ENCODE data around the gene LAMA2. TPM values are rescaled to one million over a fixed set of nuclear protein-coding genes. Genes with fewer than 3 reads are reported as not detected.

Gene LAMA2
- polyA plus RNA-seq, 1 donor from 2014 or later: 2.5 TPM

DNA sequence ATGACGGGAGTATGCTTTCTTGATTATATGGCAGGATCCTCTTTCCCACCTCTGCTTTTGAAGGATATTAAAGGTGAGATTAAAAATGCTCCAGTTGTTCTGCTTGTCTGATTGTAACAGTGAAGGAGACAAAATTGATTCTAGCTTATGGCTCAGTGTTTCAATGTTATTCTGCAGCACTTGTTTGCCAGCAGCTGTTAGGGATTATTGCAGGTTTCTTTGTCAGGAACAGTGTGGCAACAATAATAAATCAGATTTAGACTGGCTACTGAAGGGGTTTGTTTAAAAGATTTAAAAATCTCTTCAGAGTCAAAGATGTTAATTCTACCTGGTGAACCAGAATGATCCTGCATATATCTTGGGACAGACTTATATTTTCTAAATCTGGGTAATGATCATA lies 126.9 kb downstream of the LAMA2 start:
- H3F3A ChIP-seq (ENCODE audit: insufficient read depth, low read length, poor library complexity, severe bottlenecking): peaks cover 10% of the 10 kb centered on the region
- no peaks in the 10 kb centered on the region for H3K9me3 ChIP-seq (ENCODE audit: low read length)
- H4K20me1 ChIP-seq (ENCODE audit: insufficient read depth): no peaks in the 10 kb centered on the region
- H3K9me2 ChIP-seq (ENCODE audit: insufficient read depth, low read length): no peaks in the 10 kb centered on the region
- no peak overlapping the region for H3K4me3 ChIP-seq (ENCODE audit: low read length)
- H3K4me2 ChIP-seq (ENCODE audit: low read length): no peak overlapping the region
- H3K36me3 ChIP-seq (ENCODE audit: insufficient read depth, low read length): no peaks in the 10 kb centered on the region
- H3K79me2 ChIP-seq (replicated peaks; ENCODE audit: insufficient read depth, low read length): no peaks in the 10 kb centered on the region
- no peak overlapping the region for H3K27ac ChIP-seq (ENCODE audit: low read length)
- no peak overlapping the region for H3K9ac ChIP-seq (ENCODE audit: low read length)
- TF ChIP-seq EP300 (conservative IDR thresholded peaks at IDR 0.05; ENCODE audit: poor library complexity, severe bottlenecking) (no peak), RAD21 (conservative IDR thresholded peaks at IDR 0.05) (no peak), SMC3 (conservative IDR thresholded peaks at IDR 0.05; ENCODE audit: poor library complexity) (no peak), MXI1 (conservative IDR thresholded peaks at IDR 0.05; ENCODE audit: poor library complexity, severe bottlenecking) (no peak), EZH2 (IDR thresholded peaks at IDR 0.05; ENCODE audit: borderline replicate concordance, insufficient read depth, low read length, poor library complexity, severe bottlenecking) (no peak), POLR2AphosphoS5 (IDR thresholded peaks at IDR 0.05) (no peak), TAF1 (IDR thresholded peaks at IDR 0.05; ENCODE audit: low read depth) (no peak)
- TF ChIP-seq, protein P1, sequence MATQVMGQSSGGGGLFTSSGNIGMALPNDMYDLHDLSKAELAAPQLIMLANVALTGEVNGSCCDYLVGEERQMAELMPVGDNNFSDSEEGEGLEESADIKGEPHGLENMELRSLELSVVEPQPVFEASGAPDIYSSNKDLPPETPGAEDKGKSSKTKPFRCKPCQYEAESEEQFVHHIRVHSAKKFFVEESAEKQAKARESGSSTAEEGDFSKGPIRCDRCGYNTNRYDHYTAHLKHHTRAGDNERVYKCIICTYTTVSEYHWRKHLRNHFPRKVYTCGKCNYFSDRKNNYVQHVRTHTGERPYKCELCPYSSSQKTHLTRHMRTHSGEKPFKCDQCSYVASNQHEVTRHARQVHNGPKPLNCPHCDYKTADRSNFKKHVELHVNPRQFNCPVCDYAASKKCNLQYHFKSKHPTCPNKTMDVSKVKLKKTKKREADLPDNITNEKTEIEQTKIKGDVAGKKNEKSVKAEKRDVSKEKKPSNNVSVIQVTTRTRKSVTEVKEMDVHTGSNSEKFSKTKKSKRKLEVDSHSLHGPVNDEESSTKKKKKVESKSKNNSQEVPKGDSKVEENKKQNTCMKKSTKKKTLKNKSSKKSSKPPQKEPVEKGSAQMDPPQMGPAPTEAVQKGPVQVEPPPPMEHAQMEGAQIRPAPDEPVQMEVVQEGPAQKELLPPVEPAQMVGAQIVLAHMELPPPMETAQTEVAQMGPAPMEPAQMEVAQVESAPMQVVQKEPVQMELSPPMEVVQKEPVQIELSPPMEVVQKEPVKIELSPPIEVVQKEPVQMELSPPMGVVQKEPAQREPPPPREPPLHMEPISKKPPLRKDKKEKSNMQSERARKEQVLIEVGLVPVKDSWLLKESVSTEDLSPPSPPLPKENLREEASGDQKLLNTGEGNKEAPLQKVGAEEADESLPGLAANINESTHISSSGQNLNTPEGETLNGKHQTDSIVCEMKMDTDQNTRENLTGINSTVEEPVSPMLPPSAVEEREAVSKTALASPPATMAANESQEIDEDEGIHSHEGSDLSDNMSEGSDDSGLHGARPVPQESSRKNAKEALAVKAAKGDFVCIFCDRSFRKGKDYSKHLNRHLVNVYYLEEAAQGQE (IDR thresholded peaks at IDR 0.05; ENCODE audit: borderline replicate concordance): no peak
- TF ChIP-seq, protein P2, sequence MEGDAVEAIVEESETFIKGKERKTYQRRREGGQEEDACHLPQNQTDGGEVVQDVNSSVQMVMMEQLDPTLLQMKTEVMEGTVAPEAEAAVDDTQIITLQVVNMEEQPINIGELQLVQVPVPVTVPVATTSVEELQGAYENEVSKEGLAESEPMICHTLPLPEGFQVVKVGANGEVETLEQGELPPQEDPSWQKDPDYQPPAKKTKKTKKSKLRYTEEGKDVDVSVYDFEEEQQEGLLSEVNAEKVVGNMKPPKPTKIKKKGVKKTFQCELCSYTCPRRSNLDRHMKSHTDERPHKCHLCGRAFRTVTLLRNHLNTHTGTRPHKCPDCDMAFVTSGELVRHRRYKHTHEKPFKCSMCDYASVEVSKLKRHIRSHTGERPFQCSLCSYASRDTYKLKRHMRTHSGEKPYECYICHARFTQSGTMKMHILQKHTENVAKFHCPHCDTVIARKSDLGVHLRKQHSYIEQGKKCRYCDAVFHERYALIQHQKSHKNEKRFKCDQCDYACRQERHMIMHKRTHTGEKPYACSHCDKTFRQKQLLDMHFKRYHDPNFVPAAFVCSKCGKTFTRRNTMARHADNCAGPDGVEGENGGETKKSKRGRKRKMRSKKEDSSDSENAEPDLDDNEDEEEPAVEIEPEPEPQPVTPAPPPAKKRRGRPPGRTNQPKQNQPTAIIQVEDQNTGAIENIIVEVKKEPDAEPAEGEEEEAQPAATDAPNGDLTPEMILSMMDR (IDR thresholded peaks at IDR 0.05; ENCODE audit: poor library complexity, severe bottlenecking): no peak
- H3K27me3 ChIP-seq (ENCODE audit: insufficient read depth, low read depth, low read length): no peaks in the 10 kb centered on the region
- no peak overlapping the region for H2AFZ ChIP-seq (ENCODE audit: low read depth, low read length)

- Histone ChIP-seq H3K79me2 (replicated peaks; ENCODE audit: insufficient read depth, low read length) (no peaks in the 10 kb centered on the region), H3K4me3 (ENCODE audit: low read length) (no peak overlapping the region), H3K4me2 (ENCODE audit: low read length) (no peak overlapping the region), H3K9me3 (ENCODE audit: low read length) (no peaks in the 10 kb centered on the region), H3K27me3 (ENCODE audit: insufficient read depth, low read depth, low read length) (no peaks in the 10 kb centered on the region), H2AFZ (ENCODE audit: low read depth, low read length) (no peak overlapping the region), H3K9me2 (ENCODE audit: insufficient read depth, low read length) (no peaks in the 10 kb centered on the region), H3K27ac (ENCODE audit: low read length) (no peak overlapping the region), H3F3A (ENCODE audit: insufficient read depth, low read length, poor library complexity, severe bottlenecking) (no peaks in the 10 kb centered on the region), H3K9ac (ENCODE audit: low read length) (no peak overlapping the region), H3K36me3 (ENCODE audit: insufficient read depth, low read length) (no peaks in the 10 kb centered on the region), H4K20me1 (ENCODE audit: insufficient read depth) (no peaks in the 10 kb centered on the region)
- TF ChIP-seq, protein P2 (IDR thresholded peaks at IDR 0.05; ENCODE audit: poor library complexity, severe bottlenecking): no peak
- TF ChIP-seq EZH2 (IDR thresholded peaks at IDR 0.05; ENCODE audit: borderline replicate concordance, insufficient read depth, low read length, poor library complexity, severe bottlenecking): no peak
- TF ChIP-seq EP300 (conservative IDR thresholded peaks at IDR 0.05; ENCODE audit: poor library complexity, severe bottlenecking): no peak
- no peak for TF ChIP-seq RAD21 (conservative IDR thresholded peaks at IDR 0.05)
- TF ChIP-seq POLR2AphosphoS5 (IDR thresholded peaks at IDR 0.05): no peak
- no peak for TF ChIP-seq SMC3 (conservative IDR thresholded peaks at IDR 0.05; ENCODE audit: poor library complexity)
- TF ChIP-seq, protein P1 (IDR thresholded peaks at IDR 0.05; ENCODE audit: borderline replicate concordance): no peak
- TF ChIP-seq TAF1 (IDR thresholded peaks at IDR 0.05; ENCODE audit: low read depth): no peak
- TF ChIP-seq MXI1 (conservative IDR thresholded peaks at IDR 0.05; ENCODE audit: poor library complexity, severe bottlenecking): no peak
Observed at GRCh38 chr6:129014302-129014701, 131.4 kb downstream of the LAMA2 start.
